HCT116 (cell line): Measurements from ENCODE around the gene RPS6KA1. TPM values are rescaled to one million over a fixed set of nuclear protein-coding genes. Genes with fewer than 3 reads are reported as not detected.

Source experiments
- ATAC-seq: fragments of 200-7000 bp; cut with Tn5 transposase; 2 replicates; pipeline ENCODE4 v1.9.1; 2020; ENCODE audit warnings: mild to moderate bottlenecking, moderate library complexity
- BruUV-seq: library from RNA; stranded (reverse); fragments of 400-500 nt; replicated peaks from 2 replicates; lab custom pipeline; 2021; lab: Mats Ljungman, UMichigan
- CTCF ChIA-PET: fragments of 300-600 bp; sonication (Branson Sonifier 250); formaldehyde crosslinking; loops from one replicate; lab custom pipeline; 2021; ENCODE audit warnings: antibody characterized with exemption; lab: Charles Lee
- POLR2A ChIA-PET: fragments of 300-600, 350-600 bp; sonication (Branson Sonifier 250); formaldehyde crosslinking; loops from one replicate; lab custom pipeline; 2021; ENCODE audit warnings: antibody characterized with exemption; lab: Charles Lee
- RAD21 ChIA-PET, 2 experiments: fragments of 300-600 bp; sonication (Branson Sonifier 250); formaldehyde crosslinking; loops; one replicate each; lab custom pipeline; 2023; ENCODE audit warnings: low total read pairs in 2 of 2; ENCODE audit not compliant: uncharacterized antibody in 2 of 2, unreplicated experiment in 2 of 2, low non-redundant PET in 1 of 2; lab: Charles Lee
- DNase-seq: peaks from one replicate; pipeline ENCODE4 v3.0.0-alpha.2; 2010; ENCODE audit warnings: low read depth, low spot score
- H2AFZ ChIP-seq: fragments of 200-600 bp; shearing (Covaris generic), sonication (generic); 2 replicates; pipeline ENCODE4 v1.6.1; 2017; ENCODE audit warnings: low read depth, mixed run types, mixed read lengths, antibody characterized with exemption, low read length; ENCODE audit not compliant: poor library complexity, severe bottlenecking
- H3K27ac ChIP-seq: 2 replicates; pipeline ENCODE4 v1.5.1; 2012; ENCODE audit warnings: low read depth, low read length
- H3K27me3 ChIP-seq: fragments of 200-600 bp; sonication (generic); 2 replicates; pipeline ENCODE4 v1.6.1; 2016; ENCODE audit warnings: mixed run types, low read length, mixed read lengths; ENCODE audit not compliant: insufficient read depth
- H3K36me3 ChIP-seq, 2 experiments: fragments of 200-500 bp in 1 of 2; fragments of 200-600 bp in 1 of 2; sonication (Bioruptor generic) in 1 of 2; sonication (generic) in 1 of 2; 2 replicates each; pipeline versions ENCODE4 v1.5.1 to v1.6.1; 2014 to 2016; ENCODE audit warnings: low read length in 2 of 2, inconsistent platforms in 1 of 2, mixed read lengths in 1 of 2, mixed run types in 1 of 2; ENCODE audit not compliant: insufficient read depth in 2 of 2, control insufficient read depth in 1 of 2
- H3K4me1 ChIP-seq, 2 experiments: fragments of 200-600 bp in 1 of 2; sonication (generic) in 1 of 2; 2 replicates each; pipeline versions ENCODE4 v1.5.1 to v1.6.1; 2012 to 2017; ENCODE audit warnings: low read length in 2 of 2, inconsistent platforms in 1 of 2, mild to moderate bottlenecking in 1 of 2, mixed read lengths in 1 of 2, mixed run types in 1 of 2, moderate library complexity in 1 of 2; ENCODE audit not compliant: insufficient read depth in 2 of 2, control insufficient read depth in 1 of 2
- H3K4me2 ChIP-seq: fragments of 200-600 bp; sonication (generic); 2 replicates; pipeline ENCODE4 v1.6.1; 2017; ENCODE audit warnings: mixed run types, low read length, mixed read lengths
- H3K4me3 ChIP-seq, 2 experiments: fragments of 200-600 bp in 1 of 2; sonication (generic) in 1 of 2; replicated peaks in 1 of 2; 2 replicates each; pipeline ENCODE4 v1.5.1; 2011 to 2016; ENCODE audit warnings: low read length in 2 of 2, control low read depth in 1 of 2, low read depth in 1 of 2, mild to moderate bottlenecking in 1 of 2, mixed read lengths in 1 of 2, mixed run types in 1 of 2
- H3K79me2 ChIP-seq: fragments of 200-600 bp; sonication (generic); 2 replicates; pipeline ENCODE4 v1.6.1; 2017; ENCODE audit warnings: mild to moderate bottlenecking, mixed run types, low read length, moderate library complexity, mixed read lengths; ENCODE audit not compliant: insufficient read depth
- H3K9ac ChIP-seq: fragments of 200-600 bp; sonication (generic); 2 replicates; pipeline ENCODE4 v1.6.1; 2016; ENCODE audit warnings: low read length, mixed read lengths
- H3K9me2 ChIP-seq: fragments of 200-600 bp; sonication (generic), shearing (Covaris generic); 2 replicates; pipeline ENCODE4 v1.6.1; 2017; ENCODE audit warnings: mixed run types, mild to moderate bottlenecking, moderate library complexity; ENCODE audit not compliant: insufficient read depth
- H3K9me3 ChIP-seq, 2 experiments: fragments of 200-500 bp in 1 of 2; fragments of 200-600 bp in 1 of 2; sonication (Bioruptor generic) in 1 of 2; sonication (generic) in 1 of 2; 2 replicates each; pipeline ENCODE4 v1.6.1; 2014 to 2017; ENCODE audit warnings: low read length in 2 of 2, mixed read lengths in 2 of 2, inconsistent platforms in 1 of 2, low read depth in 1 of 2, mild to moderate bottlenecking in 1 of 2, mixed run types in 1 of 2, moderate library complexity in 1 of 2; ENCODE audit not compliant: control insufficient read depth in 1 of 2, insufficient read depth in 1 of 2
- H4K20me1 ChIP-seq: fragments of 200-600 bp; sonication (generic), shearing (Covaris generic); 2 replicates; pipeline ENCODE4 v1.6.1; 2017; ENCODE audit warnings: mixed run types, mild to moderate bottlenecking, moderate library complexity; ENCODE audit not compliant: insufficient read depth
- CBX3 ChIP-seq: IDR thresholded peaks from 2 replicates; pipeline ENCODE4 v1.6.1; 2012; ENCODE audit warnings: low read depth
- CEBPB ChIP-seq: IDR thresholded peaks from 2 replicates; pipeline ENCODE4 v1.6.1; 2012; ENCODE audit warnings: low read depth
- EGR1 ChIP-seq: IDR thresholded peaks from 2 replicates; pipeline ENCODE4 v1.6.1; 2012; ENCODE audit warnings: low read depth
- ELF1 ChIP-seq: IDR thresholded peaks from 2 replicates; pipeline ENCODE4 v1.6.1; 2012; ENCODE audit warnings: low read depth, borderline replicate concordance
- EZH2 ChIP-seq: fragments of 200-600 bp; sonication (generic); IDR thresholded peaks from 2 replicates; pipeline ENCODE4 v1.6.1; 2017; ENCODE audit warnings: antibody characterized with exemption, mixed run types
- EZH2phosphoT487 ChIP-seq: fragments of 200-600 bp; IDR thresholded peaks from 2 replicates; pipeline ENCODE4 v1.6.1; 2018; ENCODE audit warnings: antibody characterized with exemption, borderline replicate concordance
- FOSL1 ChIP-seq: IDR thresholded peaks from 2 replicates; pipeline ENCODE4 v1.6.1; 2012; ENCODE audit warnings: low read depth
- JUND ChIP-seq: IDR thresholded peaks from 2 replicates; pipeline ENCODE4 v1.6.1; 2012
- POLR2A ChIP-seq: IDR thresholded peaks from 2 replicates; pipeline ENCODE4 v1.7.0; 2011; ENCODE audit warnings: borderline replicate concordance; ENCODE audit not compliant: insufficient read depth, insufficient read length; ENCODE audit errors: extremely low read depth
- POLR2AphosphoS5 ChIP-seq: IDR thresholded peaks from 2 replicates; pipeline ENCODE4 v1.6.1; 2011; ENCODE audit warnings: mild to moderate bottlenecking, low read depth, low read length, moderate library complexity
- RAD21 ChIP-seq: IDR thresholded peaks from 2 replicates; pipeline ENCODE4 v1.6.1; 2012; ENCODE audit warnings: low read depth, mild to moderate bottlenecking
- REST ChIP-seq: IDR thresholded peaks from 2 replicates; pipeline ENCODE4 v1.6.1; 2012; ENCODE audit warnings: low read depth
- SIN3A ChIP-seq: IDR thresholded peaks from 2 replicates; pipeline ENCODE4 v1.6.1; 2012; ENCODE audit warnings: low read depth
- YY1 ChIP-seq: IDR thresholded peaks from 2 replicates; pipeline ENCODE4 v1.6.1; 2011; ENCODE audit warnings: low read length, low read depth, moderate library complexity, mild to moderate bottlenecking; ENCODE audit not compliant: insufficient replicate concordance; ENCODE audit errors: extremely low read depth
- ZBTB33 ChIP-seq: IDR thresholded peaks from 2 replicates; pipeline ENCODE4 v1.6.1; 2011; ENCODE audit warnings: mild to moderate bottlenecking, low read length, moderate library complexity; ENCODE audit not compliant: insufficient replicate concordance; ENCODE audit errors: extremely low read depth
- intact Hi-C: fragments of 100-400 bp; cut with micrococcal nuclease; formaldehyde crosslinking; loops from 2 replicates; pipeline ENCODE4 v1.10.0; 2022
- total RNA-seq: library from RNA; stranded (reverse); gene quantifications from one replicate; pipeline ENCODE4 v1.2.1, GENCODE V29; 2021; ENCODE audit not compliant: unreplicated experiment

Gene RPS6KA1
- total RNA-seq, 1 experiment from 2014 or later, result 47.0 TPM

DNA sequence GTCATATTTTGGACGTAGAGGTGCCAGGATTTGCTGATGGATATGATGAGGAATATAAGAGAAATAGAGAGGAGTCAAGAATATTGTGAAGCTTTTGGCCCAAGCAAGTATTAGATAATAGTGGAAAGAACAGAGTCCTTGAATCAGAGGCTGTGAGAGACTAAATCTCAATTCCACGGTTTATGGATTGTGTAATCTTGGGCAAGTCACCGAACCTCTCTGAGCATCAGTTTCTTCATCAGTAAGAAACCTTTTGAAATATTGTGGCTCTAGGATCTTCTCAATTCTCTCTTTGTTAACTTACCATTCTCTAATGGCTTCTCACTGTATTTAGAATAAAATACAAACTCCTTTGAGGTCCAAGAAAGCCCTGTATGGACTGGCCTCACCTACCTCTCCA, 77.6 kb downstream of the RPS6KA1 start:
- Histone ChIP-seq H3K4me2 (no peak overlapping the region), H3K9me3 (no peaks in the 10 kb centered on the region), H3K27ac (no peak overlapping the region), H3K9me2 (no peaks in the 10 kb centered on the region), H3K9ac (no peak overlapping the region), H4K20me1 (no peaks in the 10 kb centered on the region), H3K4me1 (peaks cover 0 to 6% of the 10 kb centered on the region in 2 experiments; a peak in 3 of 4 replicates), H3K4me3 (no peak overlapping the region), H3K79me2 (no peaks in the 10 kb centered on the region), H3K27me3 (no peaks in the 10 kb centered on the region; the same call in 1 of the 2 replicates), H2AFZ (no peak overlapping the region), H3K36me3 (no peaks in the 10 kb centered on the region)
- BruUV-seq, result no TSS peak
- ATAC-seq (no peak), DNase-seq (no peak)
- ChIA-PET POLR2A (interaction anchor here (0.8 kb wide), 1 partner anchor 181 kb away, joined by 3 read pairs; the partner anchor contains the start of gene PIGV), RAD21 (interaction anchor here in 1 of 2 experiments (0.6 kb wide), 1 partner anchor 258 kb away, joined by 3 read pairs; no protein-coding TSS in a partner anchor), CTCF (interaction anchor here (1.1 to 6.7 kb wide), 2 partner anchors 69 to 183 kb away, joined by 4 to 117 read pairs; partner anchors contain the start of gene PIGV)
- TF ChIP-seq ELF1 (no peak), CEBPB (no peak), POLR2AphosphoS5 (no peak), EGR1 (no peak), REST (no peak), RAD21 (no peak), YY1 (no peak), SIN3A (no peak), EZH2phosphoT487 (no peak), JUND (no peak), EZH2 (no peak), FOSL1 (no peak), ZBTB33 (no peak), CBX3 (no peak), POLR2A (no peak)
- intact Hi-C loops, result no loop called here
